ENCODE measurements around the gene ANXA4. TPM values are rescaled to one million over a fixed set of nuclear protein-coding genes. Genes with fewer than 3 reads are reported as not detected.
A peak's percentile ranks its signal among the peaks of the same experiment; 100 is the strongest.

ANXA4 gene
- total RNA-seq, 1 donor from 2014 or later: 4.7 TPM

GRCh38 chr2:69796174-69796573 lies 54.2 kb downstream of the ANXA4 start:
- H3K4me2 ChIP-seq: no peak overlapping the region
- H3F3A ChIP-seq (ENCODE audit: low read depth): peaks cover 5% of the 10 kb centered on the region
- DNase-seq (ENCODE audit: low spot score): no peak
- peaks cover 29% of the 10 kb centered on the region for H3K4me1 ChIP-seq
- H3K9me3 ChIP-seq (ENCODE audit: low read depth): no peaks in the 10 kb centered on the region
- H4K20me1 ChIP-seq (ENCODE audit: low read depth): no peaks in the 10 kb centered on the region
- no peak overlapping the region for H3K4me3 ChIP-seq
- Mint-ChIP-seq H3K36me3 (no peaks in the 10 kb centered on the region), H3K27me3 (ENCODE audit: insufficient read depth, low read depth) (peaks cover 8% of the 10 kb centered on the region), H3K27ac (peak overlapping the region; percentile 36), H3K4me1 (peaks cover 40% of the 10 kb centered on the region), H3K9me3 (no peaks in the 10 kb centered on the region), H3K4me3 (no peak overlapping the region)
- no peak overlapping the region for H3K27ac ChIP-seq
- TF ChIP-seq, protein P1, sequence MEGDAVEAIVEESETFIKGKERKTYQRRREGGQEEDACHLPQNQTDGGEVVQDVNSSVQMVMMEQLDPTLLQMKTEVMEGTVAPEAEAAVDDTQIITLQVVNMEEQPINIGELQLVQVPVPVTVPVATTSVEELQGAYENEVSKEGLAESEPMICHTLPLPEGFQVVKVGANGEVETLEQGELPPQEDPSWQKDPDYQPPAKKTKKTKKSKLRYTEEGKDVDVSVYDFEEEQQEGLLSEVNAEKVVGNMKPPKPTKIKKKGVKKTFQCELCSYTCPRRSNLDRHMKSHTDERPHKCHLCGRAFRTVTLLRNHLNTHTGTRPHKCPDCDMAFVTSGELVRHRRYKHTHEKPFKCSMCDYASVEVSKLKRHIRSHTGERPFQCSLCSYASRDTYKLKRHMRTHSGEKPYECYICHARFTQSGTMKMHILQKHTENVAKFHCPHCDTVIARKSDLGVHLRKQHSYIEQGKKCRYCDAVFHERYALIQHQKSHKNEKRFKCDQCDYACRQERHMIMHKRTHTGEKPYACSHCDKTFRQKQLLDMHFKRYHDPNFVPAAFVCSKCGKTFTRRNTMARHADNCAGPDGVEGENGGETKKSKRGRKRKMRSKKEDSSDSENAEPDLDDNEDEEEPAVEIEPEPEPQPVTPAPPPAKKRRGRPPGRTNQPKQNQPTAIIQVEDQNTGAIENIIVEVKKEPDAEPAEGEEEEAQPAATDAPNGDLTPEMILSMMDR (IDR thresholded peaks at IDR 0.05): no peak
- TF ChIP-seq EZH2phosphoT487 (IDR thresholded peaks at IDR 0.05): no peak
- no peak overlapping the region for H3K9ac ChIP-seq
- H2AFZ ChIP-seq (replicated peaks): no peak overlapping the region
- no peaks in the 10 kb centered on the region for H3K36me3 ChIP-seq
- no peaks in the 10 kb centered on the region for H3K27me3 ChIP-seq
- H3K79me2 ChIP-seq (ENCODE audit: low read depth): no peaks in the 10 kb centered on the region

DNA sequence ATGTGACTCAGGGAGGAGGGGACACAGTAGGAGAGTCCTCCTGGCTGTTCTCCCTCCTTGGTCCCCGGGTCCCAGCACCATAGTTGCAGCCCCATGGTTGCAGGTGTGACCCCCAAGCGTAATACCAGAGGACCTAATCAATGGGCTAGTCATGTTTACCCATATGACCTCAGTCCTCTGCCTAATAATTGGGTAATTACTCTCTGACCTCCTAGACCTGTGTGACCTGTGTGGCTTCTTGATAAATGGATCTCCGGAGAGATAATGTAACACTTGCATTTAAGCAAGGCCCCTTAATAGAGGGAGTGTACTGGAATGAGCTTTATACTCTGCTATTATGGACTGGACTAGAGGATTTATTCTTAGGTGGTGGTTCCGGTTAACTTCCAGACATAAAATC lies 55.3 kb downstream of the ANXA4 start:
- H3K27ac Mint-ChIP-seq: no peak overlapping the region
- H3F3A ChIP-seq (ENCODE audit: low read depth): peaks cover 5% of the 10 kb centered on the region
- H4K20me1 ChIP-seq (ENCODE audit: low read depth): no peaks in the 10 kb centered on the region
- no peak overlapping the region for H3K9ac ChIP-seq
- H3K79me2 ChIP-seq (ENCODE audit: low read depth): no peaks in the 10 kb centered on the region
- H3K9me3 Mint-ChIP-seq: no peaks in the 10 kb centered on the region
- no peak overlapping the region for H3K4me3 ChIP-seq
- peaks cover 47% of the 10 kb centered on the region for H3K4me1 Mint-ChIP-seq
- no peak overlapping the region for H2AFZ ChIP-seq (replicated peaks)
- no peaks in the 10 kb centered on the region for H3K36me3 ChIP-seq
- TF ChIP-seq EZH2phosphoT487 (IDR thresholded peaks at IDR 0.05): no peak
- TF ChIP-seq, protein P1 (IDR thresholded peaks at IDR 0.05): no peak
- TF ChIP-seq EZH2 (IDR thresholded peaks at IDR 0.05): no peak
- H3K9me3 ChIP-seq (ENCODE audit: low read depth): no peaks in the 10 kb centered on the region
- H3K4me1 ChIP-seq: peaks cover 36% of the 10 kb centered on the region
- no peaks in the 10 kb centered on the region for H3K27me3 ChIP-seq
- H3K4me2 ChIP-seq: no peak overlapping the region
- H3K36me3 Mint-ChIP-seq: no peaks in the 10 kb centered on the region
- H3K27me3 Mint-ChIP-seq (ENCODE audit: insufficient read depth, low read depth): peaks cover 8% of the 10 kb centered on the region
- DNase-seq (ENCODE audit: low spot score): no peak
- peak overlapping the region; percentile 4 for H3K4me3 Mint-ChIP-seq
- H3K27ac ChIP-seq: no peak overlapping the region

DNA sequence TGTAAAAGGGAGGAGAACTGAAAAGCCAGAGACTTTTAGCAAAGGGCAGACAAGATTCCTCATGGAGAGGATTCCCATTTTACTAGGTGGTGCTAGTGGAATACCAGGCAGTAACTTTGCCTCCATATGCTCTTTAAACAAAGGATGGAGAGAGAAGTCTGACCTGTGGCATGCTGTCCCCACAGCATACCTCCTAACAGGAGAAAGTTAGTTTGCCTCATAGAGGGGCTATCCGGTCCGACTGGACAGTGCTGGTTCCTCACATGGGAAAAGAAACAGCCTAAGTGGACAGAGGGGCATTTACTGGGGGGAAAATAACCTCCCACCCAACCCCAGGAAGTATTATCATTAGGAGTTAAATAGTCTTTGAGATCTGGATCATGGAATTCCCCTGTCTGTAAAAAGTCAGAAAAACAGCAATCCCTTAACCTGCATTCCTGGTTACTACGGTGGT lies 55.9 kb downstream of the ANXA4 start:
- Mint-ChIP-seq H3K27ac (peak overlapping the region; percentile 64), H3K27me3 (ENCODE audit: insufficient read depth, low read depth) (peaks cover 8% of the 10 kb centered on the region), H3K4me3 (peak overlapping the region; percentile 72), H3K9me3 (no peaks in the 10 kb centered on the region), H3K36me3 (no peaks in the 10 kb centered on the region), H3K4me1 (peaks cover 47% of the 10 kb centered on the region)
- no peak overlapping the region for H3K9ac ChIP-seq
- no peaks in the 10 kb centered on the region for H3K27me3 ChIP-seq
- no peak overlapping the region for H3K4me3 ChIP-seq
- no peaks in the 10 kb centered on the region for H3K79me2 ChIP-seq (ENCODE audit: low read depth)
- no peaks in the 10 kb centered on the region for H3K36me3 ChIP-seq
- TF ChIP-seq EZH2phosphoT487 (IDR thresholded peaks at IDR 0.05) (no peak), EZH2 (IDR thresholded peaks at IDR 0.05) (no peak)
- TF ChIP-seq, protein P1 (IDR thresholded peaks at IDR 0.05): no peak
- H3K9me3 ChIP-seq (ENCODE audit: low read depth): no peaks in the 10 kb centered on the region
- peaks cover 36% of the 10 kb centered on the region for H3K4me1 ChIP-seq
- no peaks in the 10 kb centered on the region for H4K20me1 ChIP-seq (ENCODE audit: low read depth)
- no peak overlapping the region for H2AFZ ChIP-seq (replicated peaks)
- no peak for DNase-seq (ENCODE audit: low spot score)
- H3F3A ChIP-seq (ENCODE audit: low read depth): peaks cover 5% of the 10 kb centered on the region
- H3K27ac ChIP-seq: no peak overlapping the region
- no peak overlapping the region for H3K4me2 ChIP-seq
